ENCODE measurements around the gene MYLK3.

MYLK3 gene

GRCh38 chr16:46757339-46758050 is 9.4 kb upstream of the MYLK3 start:
- no peak for DNase-seq (ENCODE audit: low read depth)

GRCh38 chr16:46756772-46757171 is 8.6 kb upstream of the MYLK3 start:
- DNase-seq (ENCODE audit: low read depth): no peak

GRCh38 chr16:46753015-46753414 is 4.9 kb upstream of the MYLK3 start:
- no peak for DNase-seq (ENCODE audit: low read depth)

- DNase-seq (ENCODE audit: low read depth): no peak
Measured at GRCh38 chr16:46751381-46751780, 3.2 kb upstream of the MYLK3 start.

- no peak for DNase-seq (ENCODE audit: low read depth)
Measured at GRCh38 chr16:46748775-46749705, 896 bp upstream of the MYLK3 start.

- DNase-seq (ENCODE audit: low read depth): no peak
Measured at GRCh38 chr16:46746821-46747776, 1.0 kb downstream of the MYLK3 start.

- no peak for DNase-seq (ENCODE audit: low read depth)
Measured at GRCh38 chr16:46745617-46746016, 2.5 kb downstream of the MYLK3 start.

GRCh38 chr16:46743232-46743719 is 4.9 kb downstream of the MYLK3 start:
- no peak for DNase-seq (ENCODE audit: low read depth)

- DNase-seq (ENCODE audit: low read depth): no peak
Measured at GRCh38 chr16:46739934-46740333, 8.2 kb downstream of the MYLK3 start.

GRCh38 chr16:46737621-46738214 is 10.4 kb downstream of the MYLK3 start:
- no peak for DNase-seq (ENCODE audit: low read depth)

- no peak for DNase-seq (ENCODE audit: low read depth)
Measured at GRCh38 chr16:46736695-46737094, 11.4 kb downstream of the MYLK3 start.

- no peak for DNase-seq (ENCODE audit: low read depth)
Measured at GRCh38 chr16:46733319-46733830, 14.8 kb downstream of the MYLK3 start.

- DNase-seq (ENCODE audit: low read depth): no peak
Measured at GRCh38 chr16:46732561-46732960, 15.6 kb downstream of the MYLK3 start.

GRCh38 chr16:46731691-46732555 is 16.2 kb downstream of the MYLK3 start:
- no peak for DNase-seq (ENCODE audit: low read depth)

- no peak for DNase-seq (ENCODE audit: low read depth)
Measured at GRCh38 chr16:46730801-46731690, 17.1 kb downstream of the MYLK3 start.

GRCh38 chr16:46730126-46730525 is 18.0 kb downstream of the MYLK3 start:
- no peak for DNase-seq (ENCODE audit: low read depth)

GRCh38 chr16:46729326-46729995 is 18.7 kb downstream of the MYLK3 start:
- no peak for DNase-seq (ENCODE audit: low read depth)

- no peak for DNase-seq (ENCODE audit: low read depth)
Measured at GRCh38 chr16:46728806-46729205, 19.3 kb downstream of the MYLK3 start.

GRCh38 chr16:46727630-46728029 is 20.5 kb downstream of the MYLK3 start:
- DNase-seq (ENCODE audit: low read depth): no peak

All from HS-5 (cell line).